Inflammatory macrophage treated with lipopolysaccharide for 1 hour (primary cell): ENCODE data around the gene FHIT.

Source experiments
- DNase-seq, 2 donors: peaks; one replicate each; pipeline ENCODE4 v3.0.0-alpha.2; 2020 to 2022

The FHIT gene

GRCh38 chr3:60240492-60240891 is 1010.8 kb downstream of the FHIT start:
- DNase-seq, result no peak

GRCh38 chr3:60238550-60238949 is 1012.7 kb downstream of the FHIT start:
- DNase-seq, result no peak

GRCh38 chr3:60229502-60229901 is 1021.8 kb downstream of the FHIT start:
- DNase-seq, result no peak

- DNase-seq, result no peak
Observed at GRCh38 chr3:60228823-60229222, 1022.4 kb downstream of the FHIT start.

- no peak for DNase-seq
Observed at GRCh38 chr3:60226912-60227311, 1024.3 kb downstream of the FHIT start.

GRCh38 chr3:60225848-60226247 is 1025.4 kb downstream of the FHIT start:
- no peak for DNase-seq

- no peak for DNase-seq
Observed at GRCh38 chr3:60220768-60221167, 1030.5 kb downstream of the FHIT start.

- DNase-seq, result no peak
Observed at GRCh38 chr3:60219501-60219900, 1031.8 kb downstream of the FHIT start.

- no peak for DNase-seq
Observed at GRCh38 chr3:60217156-60217911, 1033.9 kb downstream of the FHIT start.

GRCh38 chr3:60216462-60217075 is 1034.7 kb downstream of the FHIT start:
- no peak for DNase-seq

GRCh38 chr3:60215946-60216345 is 1035.3 kb downstream of the FHIT start:
- no peak for DNase-seq

GRCh38 chr3:60207905-60208304 is 1043.3 kb downstream of the FHIT start:
- no peak for DNase-seq

GRCh38 chr3:60206206-60206605 is 1045.0 kb downstream of the FHIT start:
- DNase-seq, result no peak

GRCh38 chr3:60202052-60202726 is 1049.1 kb downstream of the FHIT start:
- no peak for DNase-seq

- no peak for DNase-seq
Observed at GRCh38 chr3:60199306-60199705, 1051.9 kb downstream of the FHIT start.

- no peak for DNase-seq
Observed at GRCh38 chr3:60198179-60198720, 1053.0 kb downstream of the FHIT start.

GRCh38 chr3:60192297-60193114 is 1058.7 kb downstream of the FHIT start:
- DNase-seq, result no peak

GRCh38 chr3:60190073-60190472 is 1061.2 kb downstream of the FHIT start:
- DNase-seq, result no peak

GRCh38 chr3:60189304-60189703 is 1061.9 kb downstream of the FHIT start:
- no peak for DNase-seq

- no peak for DNase-seq
Observed at GRCh38 chr3:60188803-60189202, 1062.4 kb downstream of the FHIT start.

- no peak for DNase-seq
Observed at GRCh38 chr3:60187343-60187742, 1063.9 kb downstream of the FHIT start.

- no peak for DNase-seq
Observed at GRCh38 chr3:60186359-60186758, 1064.9 kb downstream of the FHIT start.

- DNase-seq, result no peak
Observed at GRCh38 chr3:60185161-60185560, 1066.1 kb downstream of the FHIT start.
